Endodermal cell (in vitro differentiated cells): ENCODE results near the gene C1orf198. TPM values are rescaled to one million over a fixed set of nuclear protein-coding genes. Genes with fewer than 3 reads are reported as not detected.

Experiments
- DNase-seq: peaks from one replicate; pipeline ENCODE4 v3.0.0-alpha.2; 2017
- H3K27ac ChIP-seq: 2 replicates; pipeline ENCODE4 v1.5.1; 2013; ENCODE audit warnings: mild to moderate bottlenecking, low read depth, low read length, moderate library complexity
- H3K27me3 ChIP-seq: 2 replicates; pipeline ENCODE4 v1.6.1; 2013; ENCODE audit warnings: mild to moderate bottlenecking, low read length, moderate library complexity; ENCODE audit not compliant: insufficient read depth, control insufficient read depth, poor library complexity, severe bottlenecking
- H3K36me3 ChIP-seq: 2 replicates; pipeline ENCODE4 v1.7.0; 2013; ENCODE audit warnings: mild to moderate bottlenecking, low read length, moderate library complexity; ENCODE audit not compliant: control insufficient read depth, insufficient read depth
- H3K4me1 ChIP-seq: one replicate; pipeline ENCODE4 v1.7.0; 2013; ENCODE audit warnings: low read length; ENCODE audit not compliant: control insufficient read depth, insufficient read depth
- H3K4me3 ChIP-seq: 2 replicates; pipeline ENCODE4 v1.5.1; 2013; ENCODE audit warnings: mild to moderate bottlenecking, low read length, moderate library complexity
- H3K9ac ChIP-seq: 2 replicates; pipeline ENCODE4 v1.6.1; 2013; ENCODE audit warnings: mild to moderate bottlenecking, low read length, moderate library complexity; ENCODE audit not compliant: poor library complexity, severe bottlenecking; ENCODE audit errors: extremely low read depth
- H3K9me3 ChIP-seq: 2 replicates; pipeline ENCODE4 v1.6.1; 2013; ENCODE audit warnings: mild to moderate bottlenecking, low read length, moderate library complexity; ENCODE audit not compliant: control insufficient read depth
- H3K27ac Mint-ChIP-seq: 2 replicates; pipeline ENCODE4 v1.8.0; 2020; ENCODE audit warnings: mixed read lengths
- H3K27me3 Mint-ChIP-seq: 2 replicates; pipeline ENCODE4 v1.8.0; 2021; ENCODE audit warnings: mild to moderate bottlenecking, mixed read lengths; ENCODE audit not compliant: insufficient read depth
- H3K36me3 Mint-ChIP-seq: 2 replicates; pipeline ENCODE4 v1.8.0; 2020; ENCODE audit warnings: low read depth, mixed read lengths
- H3K4me1 Mint-ChIP-seq: 2 replicates; pipeline ENCODE4 v1.8.0; 2020; ENCODE audit warnings: mixed read lengths
- H3K4me3 Mint-ChIP-seq: 2 replicates; pipeline ENCODE4 v1.8.0; 2020; ENCODE audit warnings: mild to moderate bottlenecking, moderate library complexity, mixed read lengths
- H3K9me3 Mint-ChIP-seq: 2 replicates; pipeline ENCODE4 v1.8.0; 2020; ENCODE audit warnings: mild to moderate bottlenecking, mixed read lengths
- CTCF ChIP-seq: fragments of 200-600 bp; sonication (generic); conservative IDR thresholded peaks from 2 replicates; pipeline ENCODE4 v1.5.0; 2021; ENCODE audit warnings: antibody characterized with exemption, mild to moderate bottlenecking
- WGBS, 2 experiments: methylation state at CpG; one replicate each; pipeline versions ENCODE4 v1.1.5 to v1.1.7; 2013; ENCODE audit warnings: missing lambda C conversion rate in 2 of 2, mixed read lengths in 1 of 2; ENCODE audit not compliant: insufficient coverage in 1 of 2, insufficient read length in 1 of 2; 5-methylcytosine and 5-hydroxymethylcytosine counted together
- total RNA-seq, 2 donors: library from RNA; stranded (reverse); fragmentation: NEBNext Ultra II Directional in 1 of 2; extraction: Animal tissue kit (Norgen Biotek cat#: 25700) in 1 of 2; gene quantifications; 2 replicates in 1 of 2; 3 replicates in 1 of 2; pipeline ENCODE4 v1.2.1, GENCODE V29; 2021

C1orf198 gene
- total RNA-seq, 2 donors from 2014 or later: 37.5 to 44.8 TPM

- H3K9me3 Mint-ChIP-seq: no peaks in the 10 kb centered on the region
- 37 to 41% methylated on average over 5 to 7 of the region's 7 CpGs for WGBS, 2 experiments
- Histone ChIP-seq H3K9me3 (no peaks in the 10 kb centered on the region), H3K9ac (no peak overlapping the region), H3K27ac (no peak overlapping the region), H3K4me3 (no peak overlapping the region), H3K4me1 (peaks cover 4% of the 10 kb centered on the region), H3K36me3 (no peaks in the 10 kb centered on the region), H3K27me3 (no peaks in the 10 kb centered on the region)
- TF ChIP-seq CTCF: peak; percentile 85
- DNase-seq: peak; percentile 85
- H3K27ac Mint-ChIP-seq: no peak overlapping the region
- no peak overlapping the region for H3K4me3 Mint-ChIP-seq
- no peaks in the 10 kb centered on the region for H3K4me1 Mint-ChIP-seq
- no peaks in the 10 kb centered on the region for H3K36me3 Mint-ChIP-seq
- peaks cover 41% of the 10 kb centered on the region for H3K27me3 Mint-ChIP-seq
Observed at GRCh38 chr1:230797942-230798365, 70.4 kb downstream of the C1orf198 start.

- 79 to 94% methylated on average over 8 to 13 of the region's 13 CpGs for WGBS, 2 experiments
- H3K27ac ChIP-seq: no peak overlapping the region
- H3K4me1 ChIP-seq: peaks cover 4% of the 10 kb centered on the region
- Mint-ChIP-seq H3K4me3 (no peak overlapping the region), H3K4me1 (no peaks in the 10 kb centered on the region), H3K27ac (no peak overlapping the region), H3K36me3 (no peaks in the 10 kb centered on the region), H3K27me3 (peaks cover 39% of the 10 kb centered on the region), H3K9me3 (no peaks in the 10 kb centered on the region)
- H3K4me3 ChIP-seq: no peak overlapping the region
- no peak overlapping the region for H3K9ac ChIP-seq
- no peak for TF ChIP-seq CTCF
- H3K27me3 ChIP-seq: no peaks in the 10 kb centered on the region
- H3K36me3 ChIP-seq: no peaks in the 10 kb centered on the region
- peak; percentile 33 for DNase-seq
- H3K9me3 ChIP-seq: no peaks in the 10 kb centered on the region
Observed at GRCh38 chr1:230797376-230797920, 70.9 kb downstream of the C1orf198 start.

- Mint-ChIP-seq H3K4me1 (no peaks in the 10 kb centered on the region), H3K9me3 (no peaks in the 10 kb centered on the region), H3K36me3 (no peaks in the 10 kb centered on the region), H3K4me3 (no peak overlapping the region), H3K27ac (no peak overlapping the region), H3K27me3 (peaks cover 42% of the 10 kb centered on the region)
- Histone ChIP-seq H3K4me3 (no peak overlapping the region), H3K36me3 (no peaks in the 10 kb centered on the region), H3K27me3 (no peaks in the 10 kb centered on the region), H3K9ac (no peak overlapping the region), H3K9me3 (no peaks in the 10 kb centered on the region), H3K27ac (no peak overlapping the region), H3K4me1 (peaks cover 4% of the 10 kb centered on the region)
- WGBS, 2 experiments: 85% methylated on average over 1 of the region's 2 CpGs; no CpG with 5 or more reads in 1 of the 2 experiments
- DNase-seq: peak; percentile 7
- no peak for TF ChIP-seq CTCF
Observed at GRCh38 chr1:230796626-230797025, 71.7 kb downstream of the C1orf198 start.
